HEK293 (cell line): Measurements from ENCODE around the gene TBX6.
"Not testable (repeated sequence)": the region's sequence is repeated elsewhere in the genome, so short reads cannot be mapped to it uniquely, and the experiment has no call there.

Source experiments
- CTCF ChIA-PET: fragments of 350-600 bp; formaldehyde crosslinking; extraction: SDS; loops from one replicate; lab custom pipeline; 2021; ENCODE audit warnings: antibody characterized with exemption; lab: Yijun Ruan, JAX
- POLR2A ChIA-PET: fragments of 300-600 bp; formaldehyde crosslinking; extraction: SDS; loops from one replicate; lab custom pipeline; 2020; ENCODE audit warnings: antibody characterized with exemption, inconsistent platforms; lab: Yijun Ruan, JAX
- H3K27ac ChIP-seq: fragments of 200-500 bp; sonication (Bioruptor generic); 2 replicates; pipeline ENCODE4 v1.5.1; 2014; ENCODE audit warnings: low read depth, low read length, control low read depth, inconsistent platforms; ENCODE audit errors: extremely low read depth
- H3K36me3 ChIP-seq, 2 experiments: fragments of 200-500 bp in 1 of 2; sonication (Bioruptor generic) in 1 of 2; 1 replicate in 1 of 2; 2 replicates in 1 of 2; pipeline ENCODE4 v1.5.1; 2014 to 2017; ENCODE audit warnings: inconsistent platforms in 2 of 2, low read length in 2 of 2; ENCODE audit not compliant: control insufficient read depth in 2 of 2, insufficient read depth in 1 of 2
- H3K4me1 ChIP-seq: fragments of 200-500 bp; sonication (Bioruptor generic); 2 replicates; pipeline ENCODE4 v1.5.1; 2014; ENCODE audit warnings: mild to moderate bottlenecking, low read length, inconsistent platforms; ENCODE audit not compliant: control insufficient read depth, insufficient read depth
- H3K4me3 ChIP-seq: 2 replicates; pipeline ENCODE4 v1.5.1; 2011; ENCODE audit warnings: low read depth, mild to moderate bottlenecking, control low read depth, low read length, moderate library complexity
- H3K9me3 ChIP-seq: fragments of 200-500 bp; sonication (Bioruptor generic); 2 replicates; pipeline ENCODE4 v1.5.1; 2014; ENCODE audit warnings: low read depth, low read length, inconsistent platforms; ENCODE audit not compliant: control insufficient read depth, insufficient read depth
- BCL11A ChIP-seq: fragments of 450-650 bp; formaldehyde crosslinking; IDR thresholded peaks from 2 replicates; pipeline ENCODE4 v1.5.1; 2016; ENCODE audit warnings: low read depth, missing biosample characterization, missing genetic modification characterization
- EGR2 ChIP-seq: fragments of 450-650 bp; formaldehyde crosslinking; IDR thresholded peaks from 2 replicates; pipeline ENCODE4 v1.5.1; 2016; ENCODE audit warnings: low read depth, missing biosample characterization, missing genetic modification characterization
- GLI2 ChIP-seq: fragments of 450-650 bp; formaldehyde crosslinking; IDR thresholded peaks from 2 replicates; pipeline ENCODE4; 2017; ENCODE audit warnings: missing biosample characterization, missing genetic modification characterization, low read depth, borderline replicate concordance
- GLIS1 ChIP-seq: fragments of 450-650 bp; formaldehyde crosslinking; IDR thresholded peaks from 2 replicates; pipeline ENCODE4 v1.5.1; 2016; ENCODE audit warnings: missing biosample characterization, missing genetic modification characterization
- OVOL3 ChIP-seq: fragments of 450-650 bp; formaldehyde crosslinking; IDR thresholded peaks from 2 replicates; pipeline ENCODE4 v1.5.1; 2016; ENCODE audit warnings: missing biosample characterization, missing genetic modification characterization
- ZNF121 ChIP-seq: fragments of 450-650 bp; formaldehyde crosslinking; IDR thresholded peaks from 2 replicates; pipeline ENCODE4 v1.5.1; 2016; ENCODE audit warnings: missing biosample characterization, missing genetic modification characterization
- ZNF133 ChIP-seq: fragments of 450-650 bp; formaldehyde crosslinking; IDR thresholded peaks from 2 replicates; pipeline ENCODE4 v1.5.1; 2016; ENCODE audit warnings: missing biosample characterization, missing genetic modification characterization
- ZNF146 ChIP-seq: fragments of 450-650 bp; formaldehyde crosslinking; IDR thresholded peaks from 2 replicates; pipeline ENCODE4 v1.5.1; 2016; ENCODE audit warnings: missing biosample characterization, missing genetic modification characterization
- ZNF169 ChIP-seq: fragments of 450-650 bp; formaldehyde crosslinking; IDR thresholded peaks from 2 replicates; pipeline ENCODE4 v1.5.1; 2016; ENCODE audit warnings: missing biosample characterization, missing genetic modification characterization
- ZNF175 ChIP-seq: fragments of 450-650 bp; formaldehyde crosslinking; IDR thresholded peaks from 2 replicates; pipeline ENCODE4 v1.5.1; 2016; ENCODE audit warnings: missing biosample characterization, missing genetic modification characterization
- ZNF324 ChIP-seq: fragments of 450-650 bp; formaldehyde crosslinking; IDR thresholded peaks from 2 replicates; pipeline ENCODE4 v1.5.1; 2016; ENCODE audit warnings: missing biosample characterization, missing genetic modification characterization
- ZNF366 ChIP-seq: fragments of 450-650 bp; formaldehyde crosslinking; conservative IDR thresholded peaks from 2 replicates; pipeline ENCODE4 v1.5.1; 2016; ENCODE audit warnings: missing biosample characterization, missing genetic modification characterization
- ZNF473 ChIP-seq: fragments of 450-650 bp; formaldehyde crosslinking; IDR thresholded peaks from 2 replicates; pipeline ENCODE4 v1.5.1; 2017; ENCODE audit warnings: missing biosample characterization, missing genetic modification characterization
- ZNF48 ChIP-seq: fragments of 450-650 bp; formaldehyde crosslinking; IDR thresholded peaks from 2 replicates; pipeline ENCODE4 v1.5.1; 2016; ENCODE audit warnings: missing biosample characterization, missing genetic modification characterization
- ZNF510 ChIP-seq: fragments of 450-650 bp; formaldehyde crosslinking; IDR thresholded peaks from 2 replicates; pipeline ENCODE4 v1.5.1; 2018; ENCODE audit warnings: mild to moderate bottlenecking, missing genetic modification characterization, missing biosample characterization; ENCODE audit not compliant: insufficient replicate concordance
- ZNF558 ChIP-seq: fragments of 450-650 bp; formaldehyde crosslinking; IDR thresholded peaks from 2 replicates; pipeline ENCODE4 v1.5.1; 2016; ENCODE audit warnings: missing biosample characterization, missing genetic modification characterization
- ZNF658 ChIP-seq: fragments of 450-650 bp; formaldehyde crosslinking; IDR thresholded peaks from 2 replicates; pipeline ENCODE4; 2016; ENCODE audit warnings: missing biosample characterization, missing genetic modification characterization
- ZNF76 ChIP-seq: fragments of 450-650 bp; formaldehyde crosslinking; IDR thresholded peaks from 2 replicates; pipeline ENCODE4; 2016; ENCODE audit warnings: low read depth, missing biosample characterization, missing genetic modification characterization, borderline replicate concordance
- ZNF768 ChIP-seq: fragments of 450-650 bp; formaldehyde crosslinking; IDR thresholded peaks from 2 replicates; pipeline ENCODE4 v1.5.1; 2018; ENCODE audit warnings: missing biosample characterization, mild to moderate bottlenecking, missing genetic modification characterization
- ZSCAN16 ChIP-seq: fragments of 450-650 bp; formaldehyde crosslinking; IDR thresholded peaks from 2 replicates; pipeline ENCODE4 v1.5.1; 2016; ENCODE audit warnings: missing biosample characterization, missing genetic modification characterization
- TF ChIP-seq, protein P1 (sequence below): fragments of 450-650 bp; formaldehyde crosslinking; IDR thresholded peaks from 2 replicates; pipeline ENCODE4 v1.5.1; 2016; ENCODE audit warnings: missing biosample characterization, missing genetic modification characterization

The TBX6 gene

GRCh38 chr16:30131869-30132475 is 40.2 kb upstream of the TBX6 start:
- Histone ChIP-seq H3K9me3 (no peaks in the 10 kb centered on the region), H3K4me3 (no peak overlapping the region), H3K27ac (no peak overlapping the region), H3K4me1 (no peaks in the 10 kb centered on the region), H3K36me3 (no peaks in the 10 kb centered on the region)
- TF ChIP-seq EGR2 (tag by site-specific recombination) (no peak), ZNF48 (tag by site-specific recombination) (no peak), ZNF473 (tag by site-specific recombination) (no peak), ZNF175 (tag by site-specific recombination) (no peak), ZNF658 (tag by site-specific recombination) (no peak), ZNF324 (tag by site-specific recombination) (no peak), ZNF76 (tag by site-specific recombination) (no peak), OVOL3 (tag by site-specific recombination) (no peak), ZNF366 (tag by site-specific recombination) (no peak), GLI2 (tag by site-specific recombination) (no peak), ZNF510 (tag by site-specific recombination) (no peak)
- CTCF ChIA-PET, result interaction anchor here (1.6 kb wide), 1 partner anchor 101 kb away, joined by 3 read pairs; the partner anchor contains the start of gene TLCD3B
- POLR2A ChIA-PET, result no interaction called here

GRCh38 chr16:30127993-30128392 is 36.3 kb upstream of the TBX6 start:
- Histone ChIP-seq H3K4me3 (no peak overlapping the region), H3K27ac (no peak overlapping the region), H3K36me3 (no peaks in the 10 kb centered on the region), H3K4me1 (no peaks in the 10 kb centered on the region; the same call in 1 of the 2 replicates), H3K9me3 (no peaks in the 10 kb centered on the region)
- POLR2A ChIA-PET, result no interaction called here
- TF ChIP-seq ZNF324 (tag by site-specific recombination) (no peak), ZNF558 (tag by site-specific recombination) (peak; percentile 79; the same call in 1 of the 2 replicates)
- CTCF ChIA-PET, result interaction anchor here (1.0 kb wide), 1 partner anchor 62 kb away, joined by 4 read pairs; no protein-coding TSS in a partner anchor

GRCh38 chr16:30125690-30126089 is 34.0 kb upstream of the TBX6 start:
- H3K9me3 ChIP-seq, H3K27ac ChIP-seq, H3K4me3 ChIP-seq, POLR2A ChIA-PET, H3K4me1 ChIP-seq: not testable (repeated sequence)
- peak; percentile 81 for TF ChIP-seq ZNF121 (tag by site-specific recombination)
- CTCF ChIA-PET, result interaction anchor here (0.5 to 0.9 kb wide), 4 partner anchors 12 to 489 kb away, joined by 3 to 5 read pairs (median 4); partner anchors contain the start of gene GDPD3
- peaks cover 0 to 10% of the 10 kb centered on the region in 2 experiments; a peak in 2 of 3 replicates for H3K36me3 ChIP-seq

- POLR2A ChIA-PET, result no interaction called here
These were observed 33.3 kb upstream of the TBX6 start for GRCh38 chr16:30124985-30125379.

More at GRCh38 chr16:30124985-30125379, 33.3 kb upstream of the TBX6 start:
- H3K4me1 ChIP-seq, result no peaks in the 10 kb centered on the region; the same call in 1 of the 2 replicates
- TF ChIP-seq ZNF768 (tag by site-specific recombination) (no peak), ZNF121 (tag by site-specific recombination) (peak; percentile 74), ZNF169 (tag by site-specific recombination) (no peak), ZNF510 (tag by site-specific recombination) (no peak), ZNF48 (tag by site-specific recombination) (no peak), ZNF146 (tag by site-specific recombination) (no peak), BCL11A (tag by site-specific recombination) (no peak), ZSCAN16 (tag by site-specific recombination) (no peak), GLIS1 (tag by site-specific recombination) (peak; percentile 26; the same call in 1 of the 2 replicates), ZNF133 (tag by site-specific recombination) (no peak)
- TF ChIP-seq, protein P1, sequence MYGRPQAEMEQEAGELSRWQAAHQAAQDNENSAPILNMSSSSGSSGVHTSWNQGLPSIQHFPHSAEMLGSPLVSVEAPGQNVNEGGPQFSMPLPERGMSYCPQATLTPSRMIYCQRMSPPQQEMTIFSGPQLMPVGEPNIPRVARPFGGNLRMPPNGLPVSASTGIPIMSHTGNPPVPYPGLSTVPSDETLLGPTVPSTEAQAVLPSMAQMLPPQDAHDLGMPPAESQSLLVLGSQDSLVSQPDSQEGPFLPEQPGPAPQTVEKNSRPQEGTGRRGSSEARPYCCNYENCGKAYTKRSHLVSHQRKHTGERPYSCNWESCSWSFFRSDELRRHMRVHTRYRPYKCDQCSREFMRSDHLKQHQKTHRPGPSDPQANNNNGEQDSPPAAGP (tag by site-specific recombination), result no peak
- TF ChIP-seq, all 188 proteins: peak for 2
- peaks cover 1 to 16% of the 10 kb centered on the region in 2 experiments; a peak in 2 of 3 replicates for H3K36me3 ChIP-seq
- H3K9me3 ChIP-seq, result no peaks in the 10 kb centered on the region
- CTCF ChIA-PET, result interaction anchor here (0.6 to 0.9 kb wide), 3 partner anchors 11 to 544 kb away, joined by 3 to 5 read pairs (median 4); partner anchors contain the start of gene GDPD3
- H3K27ac ChIP-seq, result no peak overlapping the region
- H3K4me3 ChIP-seq, result no peak overlapping the region
